Measurements from ENCODE around the gene FGD3. TPM values are rescaled to one million over a fixed set of nuclear protein-coding genes. Genes with fewer than 3 reads are reported as not detected.
"Not testable (repeated sequence)": the region's sequence is repeated elsewhere in the genome, so short reads cannot be mapped to it uniquely, and the experiment has no call there.

The FGD3 gene
- total and polyA plus RNA-seq, 4 donors = 5.8 to 17.2 (median 10.8) TPM

DNA sequence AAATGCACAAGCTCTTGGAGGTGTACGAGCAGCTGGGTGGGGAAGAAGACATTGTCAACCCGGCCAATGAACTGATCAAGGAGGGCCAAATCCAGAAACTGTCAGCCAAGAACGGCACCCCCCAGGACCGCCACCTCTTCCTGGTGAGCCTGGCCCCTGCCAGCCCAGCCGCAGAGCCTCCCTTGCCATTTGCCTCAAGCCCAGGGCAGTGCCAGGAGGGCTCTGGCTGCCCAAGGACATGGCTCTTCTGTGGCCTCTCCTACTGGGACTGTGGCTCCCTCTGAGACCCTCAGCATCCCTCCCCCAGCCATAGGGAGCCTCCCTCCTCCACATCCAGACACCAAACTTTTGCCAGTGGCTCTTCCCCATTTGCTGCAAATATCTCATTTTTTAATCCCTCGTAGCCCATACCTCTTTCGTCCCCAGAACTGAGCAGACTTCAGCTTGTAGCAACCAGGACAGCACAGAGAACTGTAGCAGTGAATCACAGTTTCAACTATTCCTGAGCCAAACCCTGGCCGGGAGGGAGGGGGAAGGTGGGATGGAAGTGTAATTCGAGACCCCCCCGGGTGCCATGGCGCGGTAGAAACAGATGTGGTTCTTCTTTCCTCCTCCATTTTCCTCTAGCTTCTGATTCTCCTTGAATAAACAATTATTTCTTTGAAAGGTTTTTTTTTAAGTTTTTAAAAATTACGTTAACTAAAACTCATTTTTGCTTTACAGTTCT is 66.7 kb downstream of the FGD3 start:
- DNase-seq (ENCODE audit: low read depth in 4 of 6, low spot score in 6 of 6) = no peak
- no peaks in the 10 kb centered on the region for H3K27me3 ChIP-seq (ENCODE audit: control insufficient read depth, insufficient read depth, low read length)
- WGBS (ENCODE audit: insufficient coverage) = 92% methylated on average over 5 of the region's 13 CpGs
- H3K9me3 ChIP-seq (ENCODE audit: control insufficient read depth, insufficient read depth, low read length) = no peaks in the 10 kb centered on the region
- H3K4me3 ChIP-seq (ENCODE audit: low read depth, low read length) = no peak overlapping the region
- H3K27ac ChIP-seq (ENCODE audit: low read depth, low read length) = no peak overlapping the region
- peaks cover 10% of the 10 kb centered on the region for H3K4me1 ChIP-seq (ENCODE audit: control insufficient read depth, insufficient read depth, low read length)
- peaks cover 59% of the 10 kb centered on the region for H3K36me3 ChIP-seq (ENCODE audit: control insufficient read depth, insufficient read depth, low read length)

DNA sequence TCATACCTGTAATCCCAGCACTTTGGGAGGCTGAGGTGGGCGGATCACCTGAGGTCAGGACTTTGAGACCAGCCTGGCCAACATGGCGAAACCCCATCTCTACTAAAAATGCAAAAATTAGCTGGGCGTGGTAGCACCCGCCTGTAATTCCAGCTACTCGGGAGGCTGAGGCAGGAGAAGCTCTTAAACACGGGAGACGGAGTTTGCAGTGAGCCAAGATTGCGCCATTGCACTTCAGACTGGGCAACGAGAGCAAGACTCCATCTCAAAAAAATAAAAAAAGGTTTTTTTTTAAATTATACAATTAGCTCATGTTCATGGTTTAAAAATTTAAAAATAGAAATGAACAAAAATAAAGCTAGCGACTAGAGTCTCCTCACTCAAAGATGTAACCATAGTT is 67.9 kb downstream of the FGD3 start:
- H3K4me1 ChIP-seq (ENCODE audit: control insufficient read depth, insufficient read depth, low read length); H3K27me3 ChIP-seq (ENCODE audit: control insufficient read depth, insufficient read depth, low read length); H3K4me3 ChIP-seq (ENCODE audit: low read depth, low read length); DNase-seq (ENCODE audit: low read depth in 4 of 6, low spot score in 6 of 6); H3K27ac ChIP-seq (ENCODE audit: low read depth, low read length); H3K9me3 ChIP-seq (ENCODE audit: control insufficient read depth, insufficient read depth, low read length): not testable (repeated sequence)
- H3K36me3 ChIP-seq (ENCODE audit: control insufficient read depth, insufficient read depth, low read length) = peaks cover 62% of the 10 kb centered on the region
- WGBS (ENCODE audit: insufficient coverage) = 98% methylated on average over 7 of the region's 10 CpGs

DNA sequence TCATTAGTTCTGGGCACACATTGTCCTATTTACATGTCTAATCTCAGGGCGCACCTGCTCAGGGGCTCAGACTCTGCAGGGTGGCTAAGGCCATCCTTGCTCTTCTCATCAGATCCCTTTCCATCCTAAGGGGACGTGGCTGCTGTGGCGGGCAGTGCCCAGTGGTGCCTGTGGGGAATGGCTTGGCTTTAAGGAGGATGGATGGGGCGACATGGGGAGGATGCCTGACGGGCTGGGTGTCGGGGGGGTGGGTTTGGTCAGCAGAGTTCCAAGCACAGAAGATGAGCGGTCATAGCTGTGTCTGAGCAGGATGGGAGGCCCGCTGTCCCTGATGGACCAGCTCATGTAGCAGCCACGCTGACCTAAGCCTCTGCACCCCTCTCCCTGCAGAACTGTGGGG is 70.3 kb downstream of the FGD3 start:
- Histone ChIP-seq H3K4me3 (ENCODE audit: low read depth, low read length) (no peak overlapping the region), H3K9me3 (ENCODE audit: control insufficient read depth, insufficient read depth, low read length) (no peaks in the 10 kb centered on the region), H3K36me3 (ENCODE audit: control insufficient read depth, insufficient read depth, low read length) (peaks cover 73% of the 10 kb centered on the region), H3K27ac (ENCODE audit: low read depth, low read length) (no peak overlapping the region), H3K27me3 (ENCODE audit: control insufficient read depth, insufficient read depth, low read length) (no peaks in the 10 kb centered on the region), H3K4me1 (ENCODE audit: control insufficient read depth, insufficient read depth, low read length) (peaks cover 6% of the 10 kb centered on the region)
- DNase-seq (ENCODE audit: low read depth in 4 of 6, low spot score in 6 of 6) = no peak
- 93% methylated on average over 7 of the region's 9 CpGs for WGBS (ENCODE audit: insufficient coverage)

DNA sequence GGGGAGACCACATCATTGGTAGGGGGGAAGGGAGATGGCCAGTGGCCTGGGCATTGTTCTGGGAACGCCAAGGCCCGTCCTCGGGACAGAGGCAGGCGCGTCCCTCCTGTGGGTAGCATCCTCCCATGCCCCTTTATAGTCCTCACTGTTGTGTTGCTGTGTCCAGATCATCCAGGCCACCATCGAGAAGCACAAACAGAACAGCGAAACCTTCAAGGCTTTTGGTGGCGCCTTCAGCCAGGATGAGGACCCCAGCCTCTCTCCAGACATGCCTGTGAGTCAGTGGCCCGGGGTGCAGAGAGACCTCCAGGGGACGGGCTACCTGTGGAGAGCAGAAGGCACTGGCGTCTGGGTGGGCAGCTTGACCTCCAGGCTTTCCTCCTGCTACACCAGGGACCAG is 72.8 kb downstream of the FGD3 start:
- H3K4me1 ChIP-seq (ENCODE audit: control insufficient read depth, insufficient read depth, low read length) = peaks cover 6% of the 10 kb centered on the region
- no peak overlapping the region for H3K27ac ChIP-seq (ENCODE audit: low read depth, low read length)
- H3K36me3 ChIP-seq (ENCODE audit: control insufficient read depth, insufficient read depth, low read length) = peaks cover 79% of the 10 kb centered on the region
- no peak overlapping the region for H3K4me3 ChIP-seq (ENCODE audit: low read depth, low read length)
- WGBS (ENCODE audit: insufficient coverage) = 94% methylated on average over 5 of the region's 11 CpGs
- no peaks in the 10 kb centered on the region for H3K27me3 ChIP-seq (ENCODE audit: control insufficient read depth, insufficient read depth, low read length)
- DNase-seq (ENCODE audit: low read depth in 4 of 6, low spot score in 6 of 6) = no peak
- no peaks in the 10 kb centered on the region for H3K9me3 ChIP-seq (ENCODE audit: control insufficient read depth, insufficient read depth, low read length)

DNA sequence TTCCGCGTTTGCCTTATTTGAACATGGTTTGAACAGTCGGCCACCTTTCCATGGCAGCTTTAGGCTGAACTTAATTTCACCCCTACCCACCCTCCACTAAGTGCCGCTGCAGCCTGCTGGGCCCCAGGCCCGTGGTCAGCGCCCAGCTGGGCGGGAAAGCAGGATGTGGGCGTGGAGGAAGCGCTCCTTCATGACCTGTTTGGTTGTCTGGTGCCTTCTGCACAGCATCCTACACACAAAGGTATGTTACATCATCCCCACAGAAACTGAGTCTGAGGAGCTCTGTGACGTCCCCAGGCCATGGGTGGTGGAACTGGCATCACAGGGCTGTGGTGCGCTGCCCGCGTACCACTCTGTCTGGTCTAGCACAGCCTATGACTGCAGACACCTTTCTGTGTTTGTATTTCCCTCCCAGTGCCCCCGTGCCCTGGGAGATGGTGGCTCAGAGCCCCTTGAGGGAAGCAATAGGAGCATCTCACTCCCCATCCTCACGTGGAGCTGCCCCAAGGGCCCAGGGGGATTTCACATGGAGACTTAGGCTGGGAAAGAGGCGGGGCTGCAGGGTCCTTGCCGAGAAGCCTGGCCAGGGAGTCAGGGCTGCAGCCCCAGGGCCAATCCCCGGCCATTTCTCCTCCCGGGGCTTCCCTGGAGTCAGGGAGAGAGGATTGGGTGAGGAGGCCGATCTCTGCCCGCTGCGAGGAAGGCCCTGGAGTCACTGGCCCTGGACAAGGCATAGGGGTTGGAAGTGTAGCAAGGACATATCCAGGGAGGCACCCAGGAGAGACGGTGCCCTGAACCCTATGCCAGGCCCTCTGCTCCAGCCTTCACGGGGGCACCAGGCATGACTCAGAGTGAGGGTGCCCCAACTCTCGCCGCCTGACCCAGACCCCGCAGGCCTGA is 73.7 kb downstream of the FGD3 start:
- no peak overlapping the region for H3K4me3 ChIP-seq (ENCODE audit: low read depth, low read length)
- H3K9me3 ChIP-seq (ENCODE audit: control insufficient read depth, insufficient read depth, low read length) = no peaks in the 10 kb centered on the region
- no peaks in the 10 kb centered on the region for H3K27me3 ChIP-seq (ENCODE audit: control insufficient read depth, insufficient read depth, low read length)
- no peak overlapping the region for H3K27ac ChIP-seq (ENCODE audit: low read depth, low read length)
- DNase-seq (ENCODE audit: low read depth in 4 of 6, low spot score in 6 of 6) = no peak
- WGBS (ENCODE audit: insufficient coverage) = 83% methylated on average over 26 of the region's 27 CpGs
- H3K4me1 ChIP-seq (ENCODE audit: control insufficient read depth, insufficient read depth, low read length) = peaks cover 9% of the 10 kb centered on the region
- H3K36me3 ChIP-seq (ENCODE audit: control insufficient read depth, insufficient read depth, low read length) = peaks cover 80% of the 10 kb centered on the region

DNA sequence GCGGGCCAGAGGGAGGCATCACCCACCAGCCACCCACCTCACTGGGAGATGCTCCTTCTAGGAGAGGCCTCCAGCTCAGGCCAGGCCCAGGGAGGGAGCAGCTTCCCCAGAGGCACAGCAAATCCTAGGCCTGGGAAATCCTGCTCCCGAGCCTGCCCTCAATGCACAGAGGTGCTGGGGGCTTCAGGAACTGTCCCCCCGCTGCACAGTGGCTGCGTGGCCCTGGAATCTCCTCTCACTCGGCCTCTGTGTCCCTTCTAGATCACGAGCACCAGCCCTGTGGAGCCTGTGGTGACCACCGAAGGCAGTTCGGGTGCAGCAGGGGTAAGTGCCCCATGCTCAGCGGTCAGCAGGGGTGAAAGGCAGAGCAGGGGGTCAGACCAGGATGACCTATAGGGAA is 74.7 kb downstream of the FGD3 start:
- Histone ChIP-seq H3K36me3 (ENCODE audit: control insufficient read depth, insufficient read depth, low read length) (peaks cover 81% of the 10 kb centered on the region), H3K4me1 (ENCODE audit: control insufficient read depth, insufficient read depth, low read length) (peaks cover 9% of the 10 kb centered on the region), H3K4me3 (ENCODE audit: low read depth, low read length) (no peak overlapping the region), H3K27me3 (ENCODE audit: control insufficient read depth, insufficient read depth, low read length) (no peaks in the 10 kb centered on the region), H3K9me3 (ENCODE audit: control insufficient read depth, insufficient read depth, low read length) (no peaks in the 10 kb centered on the region), H3K27ac (ENCODE audit: low read depth, low read length) (no peak overlapping the region)
- no peak for DNase-seq (ENCODE audit: low read depth in 4 of 6, low spot score in 6 of 6)
- 95% methylated on average over 9 of the region's 9 CpGs for WGBS (ENCODE audit: insufficient coverage)

DNA sequence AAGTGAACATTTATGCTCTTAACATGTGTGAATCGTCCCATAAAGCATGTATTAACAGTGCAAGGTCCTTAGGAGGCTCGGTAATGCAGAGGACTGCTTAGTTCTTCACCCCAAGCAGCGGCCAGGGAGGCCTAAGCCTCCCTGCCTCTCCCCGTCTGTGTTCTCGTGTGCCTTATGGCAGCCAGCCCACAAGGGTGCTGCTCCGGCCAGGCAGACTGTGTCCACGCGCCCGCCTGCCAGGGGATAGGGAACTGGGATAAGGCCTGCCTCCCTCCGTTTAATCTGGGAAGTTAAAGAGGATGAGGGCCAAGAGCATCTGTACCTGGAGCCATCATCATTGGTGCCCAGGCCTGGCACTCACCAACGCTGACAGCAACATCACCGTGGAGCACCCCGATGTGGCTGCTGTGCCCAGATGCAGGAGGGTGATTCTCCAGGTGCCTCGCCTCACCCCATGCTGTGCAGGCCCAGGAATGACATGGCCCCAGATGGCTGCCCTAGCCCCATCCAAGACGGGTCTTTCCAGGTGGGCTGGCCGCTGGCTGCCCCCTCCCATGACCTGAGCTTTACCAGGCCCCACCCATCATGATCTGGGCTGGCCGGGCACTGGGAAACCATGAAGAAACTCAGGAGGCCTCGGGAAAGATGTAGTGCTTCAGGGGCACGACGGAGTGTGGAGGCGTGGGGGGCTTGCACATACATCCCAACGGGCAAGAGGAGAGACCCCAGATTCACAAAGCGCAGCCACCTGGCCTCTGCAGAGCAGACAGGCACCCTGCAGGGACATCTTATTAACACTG is 75.6 kb downstream of the FGD3 start:
- no peak overlapping the region for H3K27ac ChIP-seq (ENCODE audit: low read depth, low read length)
- DNase-seq (ENCODE audit: low read depth in 4 of 6, low spot score in 6 of 6) = no peak
- peaks cover 9% of the 10 kb centered on the region for H3K4me1 ChIP-seq (ENCODE audit: control insufficient read depth, insufficient read depth, low read length)
- WGBS (ENCODE audit: insufficient coverage) = 89% methylated on average over 23 of the region's 23 CpGs
- H3K9me3 ChIP-seq (ENCODE audit: control insufficient read depth, insufficient read depth, low read length) = no peaks in the 10 kb centered on the region
- H3K4me3 ChIP-seq (ENCODE audit: low read depth, low read length) = no peak overlapping the region
- no peaks in the 10 kb centered on the region for H3K27me3 ChIP-seq (ENCODE audit: control insufficient read depth, insufficient read depth, low read length)
- peaks cover 77% of the 10 kb centered on the region for H3K36me3 ChIP-seq (ENCODE audit: control insufficient read depth, insufficient read depth, low read length)

DNA sequence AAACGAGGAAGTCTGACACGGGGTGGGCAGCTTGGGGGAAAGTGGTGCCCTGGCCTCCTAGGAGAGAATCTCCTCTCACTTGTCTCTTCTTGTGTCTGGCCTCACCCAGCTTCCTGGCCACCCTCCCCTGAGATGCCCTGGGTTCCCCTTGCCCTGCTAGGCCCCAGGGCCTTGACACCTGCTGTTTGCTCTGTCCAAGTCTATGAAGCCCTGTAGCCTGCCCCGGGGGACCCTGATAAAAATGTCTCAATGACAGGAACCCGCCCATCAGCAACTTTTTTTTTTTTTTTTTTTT is 76.1 kb downstream of the FGD3 start:
- Histone ChIP-seq H3K9me3 (ENCODE audit: control insufficient read depth, insufficient read depth, low read length) (no peaks in the 10 kb centered on the region), H3K36me3 (ENCODE audit: control insufficient read depth, insufficient read depth, low read length) (peaks cover 77% of the 10 kb centered on the region), H3K27me3 (ENCODE audit: control insufficient read depth, insufficient read depth, low read length) (no peaks in the 10 kb centered on the region), H3K4me1 (ENCODE audit: control insufficient read depth, insufficient read depth, low read length) (peaks cover 9% of the 10 kb centered on the region), H3K4me3 (ENCODE audit: low read depth, low read length) (no peak overlapping the region), H3K27ac (ENCODE audit: low read depth, low read length) (no peak overlapping the region)
- WGBS (ENCODE audit: insufficient coverage) = 88% methylated on average over 2 of the region's 4 CpGs
- no peak for DNase-seq (ENCODE audit: low read depth in 4 of 6, low spot score in 6 of 6)

DNA sequence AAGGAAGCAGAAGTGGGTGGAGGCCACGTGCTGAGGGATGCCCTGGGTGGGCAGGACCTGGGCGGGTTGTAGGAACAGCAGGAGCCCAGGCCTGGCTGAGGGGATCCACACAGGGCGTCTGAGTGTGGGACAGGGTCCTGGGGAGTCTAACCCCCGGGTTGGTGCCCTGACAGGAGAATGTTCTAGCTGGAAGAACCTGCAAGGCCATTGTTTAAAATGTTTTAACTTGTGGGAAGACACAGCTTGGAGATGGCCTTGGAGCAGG is 77.3 kb downstream of the FGD3 start:
- H3K9me3 ChIP-seq (ENCODE audit: control insufficient read depth, insufficient read depth, low read length) = no peaks in the 10 kb centered on the region
- no peaks in the 10 kb centered on the region for H3K27me3 ChIP-seq (ENCODE audit: control insufficient read depth, insufficient read depth, low read length)
- WGBS (ENCODE audit: insufficient coverage) = 82% methylated on average over 4 of the region's 4 CpGs
- no peak overlapping the region for H3K4me3 ChIP-seq (ENCODE audit: low read depth, low read length)
- H3K4me1 ChIP-seq (ENCODE audit: control insufficient read depth, insufficient read depth, low read length) = peaks cover 9% of the 10 kb centered on the region
- no peak overlapping the region for H3K27ac ChIP-seq (ENCODE audit: low read depth, low read length)
- DNase-seq (ENCODE audit: low read depth in 4 of 6, low spot score in 6 of 6) = no peak
- H3K36me3 ChIP-seq (ENCODE audit: control insufficient read depth, insufficient read depth, low read length) = peaks cover 74% of the 10 kb centered on the region

Data from spinal cord (tissue), 10 donors.